GM12878 (cell line): ENCODE measurements around the gene SSBP1. TPM values are rescaled to one million over a fixed set of nuclear protein-coding genes. Genes with fewer than 3 reads are reported as not detected.

Experiments used
- ATAC-seq: fragments of 200-7000 bp; cut with Tn5 transposase; 3 replicates; pipeline ENCODE4 v1.9.1; 2020; ENCODE audit warnings: mild to moderate bottlenecking, moderate library complexity
- BruUV-seq: library from RNA; stranded (reverse); fragments of 400-500 nt; replicated peaks from 2 replicates; lab custom pipeline; 2021; lab: Mats Ljungman, UMichigan
- CTCF ChIA-PET: fragments of 300-600 bp; sonication (Branson Sonifier 250); formaldehyde crosslinking; extraction: SDS; loops from one replicate; lab custom pipeline; 2021; ENCODE audit warnings: inconsistent platforms; lab: Yijun Ruan, JAX
- POLR2A ChIA-PET: fragments of 350-600 bp; formaldehyde crosslinking; extraction: SDS; loops from one replicate; lab custom pipeline; 2021; ENCODE audit warnings: inconsistent platforms; lab: Charles Lee
- RAD21 ChIA-PET: fragments of 300-600 bp; sonication (Branson Sonifier 250); formaldehyde crosslinking; loops from one replicate; lab custom pipeline; 2023; ENCODE audit warnings: antibody characterized with exemption; ENCODE audit not compliant: unreplicated experiment; lab: Charles Lee
- SMC1A ChIA-PET: fragments of 300-600 bp; sonication (Branson Sonifier 250); formaldehyde crosslinking; loops from one replicate; lab custom pipeline; 2023; ENCODE audit not compliant: unreplicated experiment, uncharacterized antibody; lab: Charles Lee
- DNase-seq: peaks from one replicate; pipeline ENCODE4 v3.0.0-alpha.2; 2011; ENCODE audit warnings: low read depth, low spot score
- FAIRE-seq: peaks from 3 replicates; lab custom pipeline; 2011; peaks lifted over from hg19 to GRCh38; lab: Jason Lieb, UNC
- H2AFZ ChIP-seq: 2 replicates; pipeline ENCODE4 v1.6.0; 2011; ENCODE audit warnings: low read depth, low read length, control low read depth; ENCODE audit not compliant: control insufficient read depth
- H3K27ac ChIP-seq: 2 replicates; pipeline ENCODE4 v1.5.1; 2011; ENCODE audit warnings: control low read depth; ENCODE audit not compliant: control insufficient read depth, insufficient read depth
- H3K27me3 ChIP-seq, 2 experiments: replicated peaks in 1 of 2; 2 replicates each; pipeline versions ENCODE4 v1.6.0 to v1.6.1; 2011; ENCODE audit warnings: low read length in 1 of 2; ENCODE audit not compliant: control insufficient read depth in 2 of 2, insufficient read depth in 2 of 2
- H3K36me3 ChIP-seq, 2 experiments: 2 replicates each; pipeline ENCODE4 v1.5.1; 2011; ENCODE audit warnings: low read length in 1 of 2; ENCODE audit not compliant: control insufficient read depth in 2 of 2, insufficient read depth in 2 of 2
- H3K4me1 ChIP-seq: 2 replicates; pipeline ENCODE4 v1.6.1; 2011; ENCODE audit warnings: mild to moderate bottlenecking, low read length, moderate library complexity, mixed read lengths; ENCODE audit not compliant: control insufficient read depth, insufficient read depth
- H3K4me2 ChIP-seq: 2 replicates; pipeline ENCODE4 v1.6.0; 2011; ENCODE audit warnings: control low read depth; ENCODE audit not compliant: control insufficient read depth, insufficient read depth
- H3K4me3 ChIP-seq: fragments of 200-600 bp; sonication (generic); 2 replicates; pipeline ENCODE4 v1.5.1; 2016
- H3K79me2 ChIP-seq: 2 replicates; pipeline ENCODE4 v1.6.0; 2011; ENCODE audit warnings: low read length; ENCODE audit not compliant: control insufficient read depth, insufficient read depth
- H3K9ac ChIP-seq: 2 replicates; pipeline ENCODE4 v1.8.0; 2011; ENCODE audit warnings: low read length, control low read depth, mixed read lengths; ENCODE audit not compliant: control insufficient read depth, insufficient read depth
- H3K9me3 ChIP-seq: replicated peaks from 3 replicates; pipeline ENCODE4 v1.5.1; 2011; ENCODE audit warnings: mild to moderate bottlenecking, low read length; ENCODE audit not compliant: control insufficient read depth, insufficient read depth
- H4K20me1 ChIP-seq: 2 replicates; pipeline ENCODE4 v1.6.0; 2011; ENCODE audit not compliant: control insufficient read depth, insufficient read depth
- E4F1 ChIP-seq: fragments of 450-650 bp; IDR thresholded peaks from 2 replicates; pipeline ENCODE4 v1.6.1; 2018; ENCODE audit warnings: borderline replicate concordance, mild to moderate bottlenecking; ENCODE audit not compliant: partially characterized antibody
- JUNB ChIP-seq: IDR thresholded peaks from 2 replicates; pipeline ENCODE4 v1.6.1; 2016; ENCODE audit warnings: antibody characterized with exemption, mild to moderate bottlenecking
- NBN ChIP-seq: fragments of 450-650 bp; IDR thresholded peaks from 2 replicates; pipeline ENCODE4 v1.6.1; 2016
- NKRF ChIP-seq: fragments of 450-650 bp; conservative IDR thresholded peaks from 2 replicates; pipeline ENCODE4 v1.6.1; 2017; ENCODE audit warnings: mild to moderate bottlenecking, moderate library complexity
- RAD21 ChIP-seq: IDR thresholded peaks from 2 replicates; pipeline ENCODE4 v1.6.1; 2011; ENCODE audit warnings: mild to moderate bottlenecking, low read depth, low read length, moderate library complexity; ENCODE audit not compliant: insufficient read depth
- TCF3 ChIP-seq: IDR thresholded peaks from 2 replicates; pipeline ENCODE4 v1.6.1; 2012; ENCODE audit warnings: low read depth, mild to moderate bottlenecking, low read length, borderline replicate concordance; ENCODE audit not compliant: insufficient read depth
- ZSCAN29 ChIP-seq: fragments of 450-650 bp; IDR thresholded peaks from 2 replicates; pipeline ENCODE4 v1.6.1; 2017; ENCODE audit warnings: mild to moderate bottlenecking, moderate library complexity
- WGBS: methylation state at CpG from one replicate; pipeline ENCODE4 v1.1.6; 2016; ENCODE audit warnings: low lambda C conversion rate; ENCODE audit not compliant: insufficient replicate concordance, insufficient coverage; ENCODE audit errors: missing lambda C conversion rate; 5-methylcytosine and 5-hydroxymethylcytosine counted together
- in situ Hi-C: fragments of 300-500 bp; cut with MboI; formaldehyde crosslinking; loops from 9 replicates; pipeline ENCODE4 v1.14.3; 2018; ENCODE audit warnings: mixed read lengths
- intact Hi-C: fragments of 100-400 bp; cut with micrococcal nuclease; formaldehyde crosslinking; loops from one replicate; pipeline ENCODE4 v1.14.2; 2022; ENCODE audit not compliant: unreplicated experiment
- polyA plus RNA-seq, 11 experiments: library from polyadenylated mRNA; depleted of rRNA in 4 of 11; unstranded in 6 of 11; stranded (reverse) in 5 of 11; fragments of >200 nt; fragmentation: Nextera tagmentation in 4 of 11; fragmentation: Illumina TruSeq in 1 of 11; extraction: Ambion mirVana in 4 of 11; extraction: Trizol in 1 of 11; gene quantifications; 1 replicate in 1 of 11; 2 replicates in 10 of 11; pipeline versions ENCODE4 v1.2.1 to v1.2.3, GENCODE V29; 2011 to 2016; ENCODE audit warnings: inconsistent platforms in 2 of 11, missing spikeins in 2 of 11, low read depth in 1 of 11
- total RNA-seq, 4 experiments: library from RNA; depleted of rRNA in 3 of 4; stranded (reverse); fragments of >200 nt in 3 of 4; fragmentation: Illumina TruSeq in 1 of 4; extraction: Trizol in 1 of 4; gene quantifications; 2 replicates each; pipeline versions ENCODE4 v1.2.1 to v1.2.3, GENCODE V29; 2013 to 2021

The SSBP1 gene
- total and polyA plus RNA-seq, 10 of the 15 experiments (the other 5 are each of a cell fraction or from before 2014, with no cell fraction given), result 191 to 998 (median 418) TPM

GRCh38 chr7:141691540-141691939, 46.6 kb upstream of the SSBP1 start:
- Histone ChIP-seq H3K27me3 (no peaks in the 10 kb centered on the region), H3K4me3 (no peak overlapping the region), H3K9me3 (no peaks in the 10 kb centered on the region), H3K27ac (no peak overlapping the region), H3K9ac (no peak overlapping the region), H3K4me1 (no peaks in the 10 kb centered on the region), H3K79me2 (peaks cover 14% of the 10 kb centered on the region), H3K36me3 (no peaks in the 10 kb centered on the region), H3K4me2 (no peak overlapping the region), H4K20me1 (no peaks in the 10 kb centered on the region), H2AFZ (no peak overlapping the region)
- ChIA-PET RAD21 (no interaction called here), CTCF (interaction anchor here (0.6 kb wide), 1 partner anchor 8 kb away, joined by 3 read pairs; no protein-coding TSS in a partner anchor), POLR2A (interaction anchor here (1.7 kb wide), 1 partner anchor 7 kb away, joined by 4 read pairs; no protein-coding TSS in a partner anchor), SMC1A (no interaction called here)
- ATAC-seq (no peak), FAIRE-seq (no peak), DNase-seq (no peak)
- 99% methylated on average over 3 of the region's 3 CpGs for WGBS
- in situ Hi-C loops, result no loop called here
- no TSS peak for BruUV-seq
- no peak for TF ChIP-seq ZSCAN29
- TF ChIP-seq TCF3, result no peak
- TF ChIP-seq JUNB, result no peak
- no peak for TF ChIP-seq E4F1
- TF ChIP-seq RAD21, result no peak
- TF ChIP-seq NBN, result no peak
- no peak for TF ChIP-seq NKRF
- intact Hi-C loops, result no loop called here
